DND-41 (cell line): ENCODE results near the gene PEMT.

Experiments
- ATAC-seq: fragments of 200-7000 bp; cut with Tn5 transposase; 3 replicates; pipeline ENCODE4 v1.9.1; 2021; ENCODE audit warnings: low read depth; ENCODE audit not compliant: insufficient read depth
- DNase-seq: peaks from one replicate; pipeline ENCODE4 v3.0.0-alpha.2; 2020
- H2AFZ ChIP-seq: 2 replicates; pipeline ENCODE4 v1.6.0; 2012; ENCODE audit warnings: low read depth, low read length
- H3K27ac ChIP-seq: 2 replicates; pipeline ENCODE4 v1.5.1; 2012; ENCODE audit warnings: low read length, inconsistent platforms
- H3K27me3 ChIP-seq: fragments of 200-600 bp; sonication (generic); 2 replicates; pipeline ENCODE4 v1.6.0; 2012; ENCODE audit warnings: low read length, mild to moderate bottlenecking, inconsistent platforms; ENCODE audit not compliant: insufficient read depth, poor library complexity
- H3K36me3 ChIP-seq: 2 replicates; pipeline ENCODE4 v1.5.1; 2012; ENCODE audit warnings: low read length, inconsistent platforms; ENCODE audit not compliant: insufficient read depth
- H3K4me1 ChIP-seq: 2 replicates; pipeline ENCODE4 v1.5.1; 2012; ENCODE audit warnings: mild to moderate bottlenecking, low read length; ENCODE audit not compliant: insufficient read depth
- H3K4me2 ChIP-seq: 2 replicates; pipeline ENCODE4 v1.6.0; 2012; ENCODE audit warnings: mild to moderate bottlenecking, moderate library complexity, low read length, inconsistent platforms; ENCODE audit not compliant: insufficient read depth
- H3K4me3 ChIP-seq, 2 experiments: fragments of 200-600 bp in 1 of 2; shearing (Covaris generic) in 1 of 2; 2 replicates each; pipeline ENCODE4 v1.5.1; 2012 to 2016; ENCODE audit warnings: inconsistent platforms in 2 of 2, low read length in 2 of 2, mild to moderate bottlenecking in 2 of 2, low read depth in 1 of 2, moderate library complexity in 1 of 2
- H3K79me2 ChIP-seq: 2 replicates; pipeline ENCODE4 v1.6.0; 2012; ENCODE audit warnings: low read length, inconsistent platforms; ENCODE audit not compliant: insufficient read depth
- H3K9ac ChIP-seq: 2 replicates; pipeline ENCODE4 v1.6.0; 2012; ENCODE audit warnings: low read depth, mild to moderate bottlenecking, inconsistent platforms, low read length, moderate library complexity
- H3K9me3 ChIP-seq: 2 replicates; pipeline ENCODE4 v1.5.1; 2012; ENCODE audit warnings: low read length, moderate library complexity, mild to moderate bottlenecking, inconsistent platforms; ENCODE audit not compliant: insufficient read depth, severe bottlenecking
- H4K20me1 ChIP-seq: 2 replicates; pipeline ENCODE4 v1.6.0; 2012; ENCODE audit warnings: low read length; ENCODE audit not compliant: insufficient read depth
- CTCF ChIP-seq: IDR thresholded peaks from 2 replicates; pipeline ENCODE4 v1.5.1; 2012; ENCODE audit warnings: borderline replicate concordance, low read length, moderate library complexity, mild to moderate bottlenecking; ENCODE audit not compliant: poor library complexity, severe bottlenecking; ENCODE audit errors: extremely low read depth
- EZH2 ChIP-seq: IDR thresholded peaks from 3 replicates; pipeline ENCODE4 v1.6.1; 2012; ENCODE audit warnings: borderline replicate concordance, low read depth, mild to moderate bottlenecking, moderate library complexity, low read length, inconsistent platforms; ENCODE audit not compliant: severe bottlenecking

PEMT gene

GRCh38 chr17:17505610-17506171 is 85.8 kb downstream of the PEMT start:
- H3K9ac ChIP-seq, result no peak overlapping the region
- H3K36me3 ChIP-seq, result no peaks in the 10 kb centered on the region
- no peak for TF ChIP-seq CTCF
- TF ChIP-seq EZH2, result no peak
- H3K4me1 ChIP-seq, result peaks cover 5% of the 10 kb centered on the region
- H3K4me3 ChIP-seq, result no peak overlapping the region
- H2AFZ ChIP-seq, result no peak overlapping the region
- H3K9me3 ChIP-seq, result no peaks in the 10 kb centered on the region
- H3K27me3 ChIP-seq, result no peaks in the 10 kb centered on the region
- H3K4me2 ChIP-seq, result no peak overlapping the region
- no peak overlapping the region for H3K27ac ChIP-seq
- DNase-seq, result no peak
- no peaks in the 10 kb centered on the region for H3K79me2 ChIP-seq
- no peak for ATAC-seq
- peaks cover 4% of the 10 kb centered on the region; the same call in 1 of the 2 replicates for H4K20me1 ChIP-seq

GRCh38 chr17:17505151-17505550 is 86.4 kb downstream of the PEMT start:
- no peak for TF ChIP-seq CTCF
- no peak overlapping the region for H3K9ac ChIP-seq
- no peak for ATAC-seq
- H2AFZ ChIP-seq, result no peak overlapping the region
- no peak overlapping the region for H3K4me3 ChIP-seq
- peaks cover 4% of the 10 kb centered on the region; the same call in 1 of the 2 replicates for H4K20me1 ChIP-seq
- H3K79me2 ChIP-seq, result no peaks in the 10 kb centered on the region
- 0 out of 2 replicates have a peak, but pooled peaks cover under 1% of the 10 kb centered on the region for H3K4me1 ChIP-seq
- H3K9me3 ChIP-seq, result no peaks in the 10 kb centered on the region
- H3K4me2 ChIP-seq, result no peak overlapping the region
- H3K27ac ChIP-seq, result no peak overlapping the region
- no peaks in the 10 kb centered on the region for H3K36me3 ChIP-seq
- H3K27me3 ChIP-seq, result no peaks in the 10 kb centered on the region
- no peak for DNase-seq

- DNase-seq (no peak), ATAC-seq (no peak)
- TF ChIP-seq EZH2 (no peak), CTCF (no peak)
- Histone ChIP-seq H3K4me2 (no peak overlapping the region), H2AFZ (no peak overlapping the region), H3K79me2 (no peaks in the 10 kb centered on the region), H3K27ac (no peak overlapping the region), H3K27me3 (no peaks in the 10 kb centered on the region), H3K9ac (no peak overlapping the region), H3K4me3 (no peak overlapping the region), H4K20me1 (peaks cover 4% of the 10 kb centered on the region; the same call in 1 of the 2 replicates), H3K4me1 (no peaks in the 10 kb centered on the region), H3K9me3 (no peaks in the 10 kb centered on the region), H3K36me3 (no peaks in the 10 kb centered on the region)
These were observed 87.0 kb downstream of the PEMT start for GRCh38 chr17:17504341-17505140.
